Amygdala (tissue), 56 donors: ENCODE results near the gene HMGXB4.

Experiments used
- DNase-seq, 56 donors: peaks; one replicate each; lab custom pipeline; 2025; lab: John Stamatoyannopoulos, UW

HMGXB4 gene

GRCh38 chr22:35324762-35325161 lies 67.5 kb downstream of the HMGXB4 start:
- no peak for DNase-seq

- no peak for DNase-seq
Measured at GRCh38 chr22:35325209-35325608, 67.9 kb downstream of the HMGXB4 start.

GRCh38 chr22:35326854-35327562 lies 69.7 kb downstream of the HMGXB4 start:
- DNase-seq: no peak

GRCh38 chr22:35327690-35328471 lies 70.6 kb downstream of the HMGXB4 start:
- no peak for DNase-seq

- DNase-seq: no peak
Measured at GRCh38 chr22:35328472-35328885, 71.2 kb downstream of the HMGXB4 start.

GRCh38 chr22:35329114-35329847 lies 72.0 kb downstream of the HMGXB4 start:
- DNase-seq: no peak

- peak in 5 of 56 donors; percentile 2 to 43 (median 26) for DNase-seq
Measured at GRCh38 chr22:35330258-35330861, 73.1 kb downstream of the HMGXB4 start.

- DNase-seq: no peak
Measured at GRCh38 chr22:35332278-35332677, 75.0 kb downstream of the HMGXB4 start.

- DNase-seq: no peak
Measured at GRCh38 chr22:35333220-35333619, 75.9 kb downstream of the HMGXB4 start.

GRCh38 chr22:35334004-35334403 lies 76.7 kb downstream of the HMGXB4 start:
- no peak for DNase-seq

GRCh38 chr22:35335468-35335867 lies 78.2 kb downstream of the HMGXB4 start:
- no peak for DNase-seq

GRCh38 chr22:35335936-35336781 lies 78.9 kb downstream of the HMGXB4 start:
- no peak for DNase-seq

- no peak for DNase-seq
Measured at GRCh38 chr22:35337932-35338331, 80.6 kb downstream of the HMGXB4 start.

- DNase-seq: no peak
Measured at GRCh38 chr22:35341090-35341874, 84.0 kb downstream of the HMGXB4 start.

- DNase-seq: no peak
Measured at GRCh38 chr22:35342390-35342789, 85.1 kb downstream of the HMGXB4 start.

GRCh38 chr22:35343664-35344550 lies 86.6 kb downstream of the HMGXB4 start:
- DNase-seq: peak in 1 of 56 donors; percentile 15

- DNase-seq: no peak
Measured at GRCh38 chr22:35344956-35345690, 87.8 kb downstream of the HMGXB4 start.
